Activated CD4-positive, alpha-beta memory T cell treated with anti-CD3 and anti-CD28 coated beads, Interleukin-2, amount 10 ng/mL, durations not matched to agents 7 days and 5 days (primary cell): ENCODE measurements around the gene RSAD2. TPM values are rescaled to one million over a fixed set of nuclear protein-coding genes. Genes with fewer than 3 reads are reported as not detected.

Source experiments
- CTCF ChIA-PET: fragments of 350-600 bp; sonication (Branson Sonifier 250); formaldehyde crosslinking; loops from one replicate; lab custom pipeline; 2021; ENCODE audit warnings: antibody characterized with exemption, inconsistent platforms; lab: Charles Lee
- POLR2A ChIA-PET: fragments of 350-600 bp; sonication (Branson Sonifier 250); formaldehyde crosslinking; loops from one replicate; lab custom pipeline; 2021; ENCODE audit warnings: antibody characterized with exemption; lab: Charles Lee
- DNase-seq: peaks from one replicate; pipeline ENCODE4 v3.0.0-alpha.2; 2020
- H3K27ac Mint-ChIP-seq: one replicate; pipeline ENCODE4 v1.8.0; 2021; ENCODE audit warnings: mild to moderate bottlenecking, mixed read lengths
- H3K27me3 Mint-ChIP-seq: one replicate; pipeline ENCODE4 v1.8.0; 2021; ENCODE audit warnings: mixed read lengths
- H3K36me3 Mint-ChIP-seq: one replicate; pipeline ENCODE4 v1.8.0; 2021; ENCODE audit warnings: low read depth, mixed read lengths
- H3K4me1 Mint-ChIP-seq: one replicate; pipeline ENCODE4 v1.8.0; 2021; ENCODE audit warnings: mixed read lengths
- H3K4me3 Mint-ChIP-seq: one replicate; pipeline ENCODE4 v1.8.0; 2021; ENCODE audit warnings: mild to moderate bottlenecking, mixed read lengths
- H3K9me3 Mint-ChIP-seq: one replicate; pipeline ENCODE4 v1.8.0; 2021; ENCODE audit warnings: mixed read lengths
- total RNA-seq, 2 experiments: library from RNA; stranded (reverse); gene quantifications; one replicate each; pipeline ENCODE4 v1.2.3, GENCODE V29; 2021

RSAD2 gene
- total RNA-seq, 2 experiments from 2014 or later = 119 to 120 TPM

DNA sequence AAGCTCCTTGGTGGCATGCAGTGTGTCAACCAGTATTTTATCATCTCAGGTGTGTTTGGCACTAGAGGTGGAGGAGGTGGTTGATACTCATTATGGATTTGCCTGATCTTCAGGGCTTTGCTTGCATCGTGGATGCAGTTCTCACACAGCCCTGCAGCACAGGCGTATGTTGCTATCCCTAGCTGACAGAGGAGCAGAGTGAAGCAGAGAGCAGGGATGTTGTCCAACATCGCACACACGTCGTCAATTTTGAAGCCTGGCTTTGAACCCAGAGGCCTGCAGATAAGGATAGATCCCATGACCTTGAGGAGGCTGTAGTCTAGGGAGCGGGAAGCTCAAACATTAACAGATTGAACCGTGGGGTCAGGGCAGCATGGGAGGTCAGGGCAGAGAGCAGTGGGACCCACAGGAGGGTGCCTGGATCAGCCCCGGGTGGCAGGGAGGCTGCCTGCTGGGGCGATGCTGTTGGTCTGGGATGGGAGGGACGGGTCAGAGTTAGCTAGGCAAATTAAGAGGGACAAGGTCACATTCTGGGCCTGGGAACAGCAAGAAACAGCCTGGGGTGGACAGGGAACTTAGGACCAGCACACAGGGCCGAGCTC is 43.8 kb downstream of the RSAD2 start:
- H3K27me3 Mint-ChIP-seq = peaks cover 10% of the 10 kb centered on the region
- peaks cover 19% of the 10 kb centered on the region for H3K4me1 Mint-ChIP-seq
- H3K36me3 Mint-ChIP-seq = peaks cover 21% of the 10 kb centered on the region
- H3K4me3 Mint-ChIP-seq = no peak overlapping the region
- no peak overlapping the region for H3K27ac Mint-ChIP-seq
- DNase-seq = no peak
- ChIA-PET CTCF (interaction anchor here (1.0 to 1.3 kb wide), 2 partner anchors 24 to 123 kb away, joined by 4 read pairs; no protein-coding TSS in a partner anchor), POLR2A (interaction anchor here (0.7 to 1.0 kb wide), 2 partner anchors 8 to 12 kb away, joined by 3 read pairs; no protein-coding TSS in a partner anchor)
- no peaks in the 10 kb centered on the region for H3K9me3 Mint-ChIP-seq

DNA sequence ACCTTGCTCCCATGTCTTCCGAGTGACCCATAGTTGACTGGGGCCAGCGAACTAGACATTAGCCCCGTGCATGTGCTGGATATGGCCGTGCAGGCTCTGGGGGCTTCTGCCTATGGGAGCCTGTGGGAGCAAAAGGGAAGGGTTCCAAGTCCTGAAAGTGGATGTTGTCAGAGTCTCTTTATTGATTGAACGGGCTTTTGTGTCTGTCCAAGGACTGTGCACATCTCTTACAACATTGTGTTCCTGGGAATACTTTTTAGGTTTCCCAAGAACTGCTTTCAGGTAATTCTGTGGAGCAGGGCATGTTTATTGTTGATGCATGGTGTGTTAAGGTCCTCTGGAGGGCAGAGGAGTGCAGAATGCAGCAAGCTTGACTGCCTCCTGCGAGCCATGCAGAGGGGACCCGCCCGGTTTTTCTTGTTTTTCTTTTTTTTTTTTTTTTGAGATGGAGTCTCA is 44.7 kb downstream of the RSAD2 start:
- Mint-ChIP-seq H3K27ac (no peak overlapping the region), H3K9me3 (peaks cover 5% of the 10 kb centered on the region), H3K4me3 (no peak overlapping the region), H3K4me1 (peaks cover 15% of the 10 kb centered on the region), H3K27me3 (peaks cover 8% of the 10 kb centered on the region), H3K36me3 (peaks cover 28% of the 10 kb centered on the region)
- POLR2A ChIA-PET = no interaction called here
- DNase-seq = no peak
- CTCF ChIA-PET = interaction anchor here (0.9 to 1.3 kb wide), 3 partner anchors 16 to 25 kb away, joined by 3 to 4 read pairs (median 3); no protein-coding TSS in a partner anchor

DNA sequence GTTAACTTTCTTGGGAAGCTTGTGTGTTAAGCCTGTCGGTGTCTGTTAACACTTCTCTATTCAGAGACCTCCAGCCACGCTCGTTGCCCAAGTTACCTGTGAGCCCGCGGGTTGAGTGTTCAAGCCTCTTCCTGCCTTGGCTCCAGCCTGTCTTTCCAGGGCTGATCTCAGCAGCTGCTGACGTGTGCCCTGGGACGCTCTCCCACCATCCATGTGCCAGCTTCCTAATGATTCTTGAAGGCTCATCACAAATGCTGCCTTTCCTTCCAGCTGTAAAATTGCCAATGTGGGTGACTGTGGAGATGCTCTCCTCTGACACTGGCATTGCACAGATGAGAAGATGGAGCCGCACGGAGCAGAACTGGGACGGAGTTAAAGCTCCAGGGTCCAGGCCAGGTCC is 45.7 kb downstream of the RSAD2 start:
- H3K4me3 Mint-ChIP-seq = no peak overlapping the region
- H3K27me3 Mint-ChIP-seq = peaks cover 8% of the 10 kb centered on the region
- peaks cover 15% of the 10 kb centered on the region for H3K4me1 Mint-ChIP-seq
- DNase-seq = no peak
- ChIA-PET CTCF (interaction anchor here (0.9 kb wide), 1 partner anchor 26 kb away, joined by 3 read pairs; no protein-coding TSS in a partner anchor), POLR2A (no interaction called here)
- H3K27ac Mint-ChIP-seq = no peak overlapping the region
- peaks cover 36% of the 10 kb centered on the region for H3K36me3 Mint-ChIP-seq
- peaks cover 7% of the 10 kb centered on the region for H3K9me3 Mint-ChIP-seq

DNA sequence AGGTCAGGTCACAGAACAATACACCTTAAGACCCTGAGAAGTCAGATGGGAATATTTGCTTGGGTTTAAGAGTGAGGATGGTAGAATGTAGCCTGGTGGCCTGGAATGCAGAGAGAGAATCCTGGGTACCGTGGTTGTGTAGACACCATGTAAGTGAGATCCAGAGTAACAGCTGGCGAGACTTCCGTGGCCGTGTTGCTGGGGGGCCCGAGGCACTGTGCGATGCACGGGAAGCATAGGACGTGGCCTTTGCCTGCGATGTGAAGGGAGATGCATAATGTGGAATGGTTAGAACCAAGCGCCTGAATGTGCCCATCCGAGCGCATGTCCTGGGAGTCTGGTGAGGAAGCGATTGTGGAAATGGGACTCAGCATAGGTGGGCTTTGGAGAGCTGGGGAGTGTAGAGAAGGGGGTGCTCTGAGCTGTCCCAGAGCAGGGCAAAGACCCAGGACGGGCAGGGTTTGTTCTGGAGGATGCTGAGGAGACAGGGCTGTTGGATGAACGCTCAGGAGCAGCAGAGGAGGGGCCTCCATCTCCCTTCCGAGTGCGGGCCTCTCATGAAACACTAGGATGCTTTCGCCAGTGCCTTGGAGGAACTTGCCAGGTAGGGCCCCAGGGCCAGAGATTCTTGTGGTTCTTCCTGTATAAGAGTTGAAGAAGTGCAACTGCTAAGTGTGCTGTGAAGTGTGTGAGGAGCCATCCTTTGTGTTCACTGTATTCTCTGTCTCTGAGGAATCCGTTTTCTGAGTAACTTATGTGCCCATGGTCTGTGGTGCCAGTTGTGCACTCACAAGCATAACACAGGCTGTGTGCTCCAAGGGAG is 46.7 kb downstream of the RSAD2 start:
- ChIA-PET POLR2A (no interaction called here), CTCF (no interaction called here)
- peaks cover 34% of the 10 kb centered on the region for H3K36me3 Mint-ChIP-seq
- peaks cover 17% of the 10 kb centered on the region for H3K4me1 Mint-ChIP-seq
- H3K27me3 Mint-ChIP-seq = peaks cover 2% of the 10 kb centered on the region
- H3K27ac Mint-ChIP-seq = no peak overlapping the region
- peaks cover 12% of the 10 kb centered on the region for H3K9me3 Mint-ChIP-seq
- H3K4me3 Mint-ChIP-seq = no peak overlapping the region
- no peak for DNase-seq

DNA sequence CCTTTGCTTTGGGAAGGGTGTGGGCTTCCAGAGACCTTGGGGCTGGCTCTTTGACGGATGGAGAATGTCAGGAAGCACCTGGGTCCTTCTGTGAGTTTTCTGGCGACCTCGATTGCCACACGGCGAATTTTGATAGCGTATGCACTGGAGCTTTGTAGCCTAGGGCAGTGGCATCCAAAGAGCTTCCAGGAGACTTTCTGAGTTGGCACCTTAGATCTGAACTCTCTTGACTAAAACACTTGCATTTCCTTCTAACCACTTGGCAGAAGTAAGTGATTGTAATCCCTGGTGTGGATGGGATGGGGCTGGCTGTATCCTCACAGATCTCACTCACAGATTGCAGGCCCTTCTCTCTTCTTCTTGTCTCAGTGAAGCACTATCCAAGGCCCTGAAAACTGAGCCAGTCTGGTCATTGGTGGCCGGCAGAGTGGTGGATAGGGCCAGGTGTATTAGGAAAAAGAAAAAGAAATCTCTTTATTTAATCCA is 47.4 kb downstream of the RSAD2 start:
- Mint-ChIP-seq H3K4me1 (peaks cover 15% of the 10 kb centered on the region), H3K9me3 (peaks cover 12% of the 10 kb centered on the region), H3K27ac (no peak overlapping the region), H3K4me3 (no peak overlapping the region), H3K27me3 (no peaks in the 10 kb centered on the region), H3K36me3 (peaks cover 32% of the 10 kb centered on the region)
- DNase-seq = no peak
- ChIA-PET CTCF (no interaction called here), POLR2A (no interaction called here)

DNA sequence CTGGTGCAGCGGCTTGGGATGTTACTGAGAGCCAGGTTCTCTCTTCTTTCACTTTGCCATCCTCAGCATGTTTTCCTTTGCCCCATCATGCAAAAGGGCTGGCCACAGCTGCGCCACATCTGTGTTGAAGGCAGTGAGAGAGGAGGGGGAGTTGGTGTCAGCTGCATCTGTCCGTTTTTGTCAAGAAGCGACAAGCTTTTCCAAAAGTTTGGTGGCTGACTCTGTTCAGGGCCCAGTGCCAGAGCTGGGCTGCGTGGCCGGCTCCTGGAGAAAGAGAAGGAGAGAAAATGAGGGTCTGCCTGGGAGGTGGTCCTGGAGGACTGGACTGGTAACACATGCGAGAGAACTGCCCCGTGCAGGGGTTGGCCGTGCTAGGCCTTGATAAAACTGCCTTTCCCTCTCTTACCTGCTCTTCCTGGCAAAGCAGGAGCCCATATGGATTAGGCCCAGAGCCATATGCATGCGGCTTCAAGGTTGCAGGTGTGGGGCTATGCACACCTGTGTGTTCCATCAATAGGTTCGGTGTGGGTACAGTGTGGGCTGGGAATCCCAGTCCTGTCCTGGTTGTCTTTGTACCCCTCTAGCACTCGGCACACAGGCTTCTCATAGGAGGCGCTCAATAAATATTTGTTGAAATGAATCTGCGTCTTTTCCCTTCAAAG is 48.6 kb downstream of the RSAD2 start:
- Mint-ChIP-seq H3K27me3 (no peaks in the 10 kb centered on the region), H3K9me3 (peaks cover 12% of the 10 kb centered on the region), H3K4me1 (peaks cover 15% of the 10 kb centered on the region), H3K4me3 (no peak overlapping the region), H3K27ac (no peak overlapping the region), H3K36me3 (peaks cover 32% of the 10 kb centered on the region)
- DNase-seq = no peak
- ChIA-PET CTCF (no interaction called here), POLR2A (no interaction called here)

DNA sequence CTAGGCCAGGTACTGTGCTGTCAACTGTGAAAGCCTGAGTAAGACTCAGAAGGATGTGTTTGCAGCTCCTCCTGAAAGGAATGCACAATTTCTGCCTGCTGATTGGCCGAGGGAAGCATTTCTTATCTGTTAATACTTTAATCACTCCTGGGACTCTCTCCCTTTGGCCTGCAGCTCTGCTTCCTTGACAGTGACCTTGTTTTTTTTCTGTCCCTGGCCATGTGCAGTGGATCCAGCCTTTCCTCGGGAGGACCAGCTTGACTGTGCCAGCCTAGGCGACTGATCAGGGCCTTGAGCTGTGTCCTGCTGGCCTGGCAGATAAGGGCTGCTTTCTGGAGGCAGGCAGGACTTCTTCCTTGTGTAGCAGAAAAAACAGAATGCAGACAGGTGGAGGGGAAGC is 49.6 kb downstream of the RSAD2 start:
- Mint-ChIP-seq H3K9me3 (peaks cover 12% of the 10 kb centered on the region), H3K27ac (no peak overlapping the region), H3K27me3 (no peaks in the 10 kb centered on the region), H3K4me3 (no peak overlapping the region), H3K4me1 (peaks cover 12% of the 10 kb centered on the region), H3K36me3 (peaks cover 36% of the 10 kb centered on the region)
- DNase-seq = no peak
- POLR2A ChIA-PET = interaction anchor here (0.7 kb wide), 1 partner anchor 30 kb away, joined by 3 read pairs; no protein-coding TSS in a partner anchor
- CTCF ChIA-PET = no interaction called here

DNA sequence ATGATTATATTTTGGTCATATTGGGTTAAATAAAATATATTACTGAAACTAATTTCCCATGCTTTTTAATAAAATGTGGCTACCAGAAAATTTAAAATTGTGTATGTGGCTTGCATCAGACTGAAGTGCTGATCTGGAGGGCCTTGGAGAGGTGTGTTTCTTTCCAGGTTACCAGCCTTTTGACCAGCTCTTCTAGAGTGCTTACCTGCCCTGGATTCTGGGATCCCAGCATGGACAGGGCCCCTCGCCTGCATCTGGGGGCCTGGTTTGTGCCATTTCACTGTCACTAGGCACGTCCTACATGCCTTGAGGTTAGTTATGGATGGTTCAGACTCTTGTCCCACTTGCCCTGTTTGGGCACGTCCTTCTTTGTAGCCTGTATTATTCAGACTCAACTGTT is 50.2 kb downstream of the RSAD2 start:
- Mint-ChIP-seq H3K36me3 (peaks cover 36% of the 10 kb centered on the region), H3K9me3 (peaks cover 12% of the 10 kb centered on the region), H3K4me1 (peaks cover 12% of the 10 kb centered on the region), H3K27ac (no peak overlapping the region), H3K4me3 (no peak overlapping the region), H3K27me3 (no peaks in the 10 kb centered on the region)
- no peak for DNase-seq
- ChIA-PET CTCF (no interaction called here), POLR2A (interaction anchor here (0.7 to 1.2 kb wide), 2 partner anchors 10 to 31 kb away, joined by 3 read pairs; no protein-coding TSS in a partner anchor)

DNA sequence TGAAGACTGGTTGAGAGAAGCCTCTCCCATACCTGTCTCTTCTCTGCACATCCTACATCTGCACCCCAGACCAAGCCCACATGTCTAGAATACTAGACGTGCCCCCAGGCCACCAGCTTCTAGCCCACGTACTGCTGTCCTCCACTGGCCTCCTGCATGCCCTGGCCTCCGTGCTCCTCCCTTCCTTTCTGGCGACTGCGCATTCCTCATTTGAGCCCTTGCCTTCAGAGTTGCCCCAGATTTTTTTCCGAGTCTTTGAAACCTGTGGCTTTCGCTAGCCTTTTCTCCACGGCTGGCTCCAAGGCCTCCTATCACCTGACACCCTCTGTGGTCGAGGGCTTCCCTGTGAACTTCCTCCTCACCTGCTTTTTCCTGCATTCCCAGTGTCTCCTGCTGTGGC is 50.9 kb downstream of the RSAD2 start:
- ChIA-PET POLR2A (interaction anchor here (1.2 kb wide), 1 partner anchor 11 kb away, joined by 3 read pairs; no protein-coding TSS in a partner anchor), CTCF (interaction anchor here (1.6 kb wide), 1 partner anchor 10 kb away, joined by 3 read pairs; no protein-coding TSS in a partner anchor)
- H3K4me3 Mint-ChIP-seq = no peak overlapping the region
- H3K27ac Mint-ChIP-seq = no peak overlapping the region
- H3K4me1 Mint-ChIP-seq = peaks cover 12% of the 10 kb centered on the region
- H3K36me3 Mint-ChIP-seq = peaks cover 39% of the 10 kb centered on the region
- no peaks in the 10 kb centered on the region for H3K27me3 Mint-ChIP-seq
- no peak for DNase-seq
- peaks cover 12% of the 10 kb centered on the region for H3K9me3 Mint-ChIP-seq

DNA sequence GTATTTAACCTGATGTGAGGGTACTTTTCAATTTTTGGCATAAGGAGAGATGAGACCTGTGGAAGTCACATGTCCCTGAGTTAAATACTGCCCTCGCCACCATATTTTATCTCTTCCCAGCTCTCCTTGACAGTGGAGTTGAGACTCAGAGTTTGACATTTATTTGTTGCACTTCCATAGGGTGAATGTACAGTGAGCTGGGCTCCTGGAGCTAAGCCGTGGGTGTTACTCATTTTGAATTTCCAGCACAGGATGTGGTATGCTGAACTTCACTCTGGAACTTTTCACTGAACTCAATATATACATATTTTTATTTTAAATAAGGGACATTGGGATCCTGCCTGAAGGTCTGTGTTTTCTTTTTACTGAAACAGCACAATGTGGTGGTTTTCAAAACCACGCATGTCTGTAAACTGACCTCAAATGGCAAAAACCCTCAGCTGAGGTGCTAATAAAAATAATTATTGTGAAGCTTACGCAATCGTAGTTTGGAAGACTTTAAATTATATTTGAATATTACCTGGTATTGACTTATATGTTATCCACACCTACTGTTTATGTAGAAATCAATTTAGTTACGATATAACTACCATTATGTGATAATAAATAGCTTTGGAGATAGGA is 51.7 kb downstream of the RSAD2 start:
- POLR2A ChIA-PET = interaction anchor here (1.1 to 1.2 kb wide), 2 partner anchors 8 to 11 kb away, joined by 3 read pairs; no protein-coding TSS in a partner anchor
- H3K9me3 Mint-ChIP-seq = peaks cover 12% of the 10 kb centered on the region
- H3K36me3 Mint-ChIP-seq = peaks cover 39% of the 10 kb centered on the region
- H3K27me3 Mint-ChIP-seq = no peaks in the 10 kb centered on the region
- H3K27ac Mint-ChIP-seq = no peak overlapping the region
- peaks cover 9% of the 10 kb centered on the region for H3K4me1 Mint-ChIP-seq
- DNase-seq = no peak
- CTCF ChIA-PET = interaction anchor here (0.7 to 1.6 kb wide), 2 partner anchors 11 to 13 kb away, joined by 3 read pairs; no protein-coding TSS in a partner anchor
- H3K4me3 Mint-ChIP-seq = no peak overlapping the region

DNA sequence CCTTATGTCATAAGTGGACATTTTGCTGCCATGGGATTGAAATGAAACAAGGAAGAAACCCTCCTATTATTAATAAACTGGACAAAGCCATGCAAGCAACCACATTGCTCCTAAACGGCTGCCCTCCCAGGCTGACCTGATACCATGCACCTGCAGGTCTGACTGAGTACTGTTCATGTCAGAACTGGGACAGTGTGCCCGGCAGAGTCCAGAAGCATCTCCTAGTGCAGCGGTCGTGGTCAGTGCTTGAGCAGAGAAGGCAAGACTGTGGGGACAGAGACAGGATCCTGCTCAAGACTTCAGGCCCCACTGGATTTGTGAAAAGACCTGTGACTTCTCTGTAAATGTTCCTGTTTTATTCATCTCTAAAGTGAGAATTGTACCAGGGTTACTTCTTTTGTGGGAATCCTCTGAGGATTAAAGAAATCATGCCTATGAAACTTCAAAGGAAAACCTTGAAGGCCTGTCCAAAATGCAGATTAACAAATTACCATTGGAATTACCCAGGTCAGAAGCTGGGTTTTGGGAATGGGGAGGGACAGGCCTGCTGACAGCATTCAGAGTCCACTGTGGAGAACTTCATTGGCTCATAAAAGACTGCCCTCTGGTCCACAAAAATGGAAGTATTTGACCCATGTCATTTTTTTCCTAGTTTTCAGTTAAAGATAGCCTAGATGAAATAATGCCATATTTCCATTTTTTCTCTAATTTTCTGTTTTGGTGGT is 53.5 kb downstream of the RSAD2 start:
- ChIA-PET POLR2A (no interaction called here), CTCF (no interaction called here)
- Mint-ChIP-seq H3K27ac (no peak overlapping the region), H3K4me3 (no peak overlapping the region), H3K9me3 (peaks cover 12% of the 10 kb centered on the region), H3K36me3 (peaks cover 34% of the 10 kb centered on the region), H3K27me3 (peaks cover 2% of the 10 kb centered on the region), H3K4me1 (peaks cover 13% of the 10 kb centered on the region)
- no peak for DNase-seq

DNA sequence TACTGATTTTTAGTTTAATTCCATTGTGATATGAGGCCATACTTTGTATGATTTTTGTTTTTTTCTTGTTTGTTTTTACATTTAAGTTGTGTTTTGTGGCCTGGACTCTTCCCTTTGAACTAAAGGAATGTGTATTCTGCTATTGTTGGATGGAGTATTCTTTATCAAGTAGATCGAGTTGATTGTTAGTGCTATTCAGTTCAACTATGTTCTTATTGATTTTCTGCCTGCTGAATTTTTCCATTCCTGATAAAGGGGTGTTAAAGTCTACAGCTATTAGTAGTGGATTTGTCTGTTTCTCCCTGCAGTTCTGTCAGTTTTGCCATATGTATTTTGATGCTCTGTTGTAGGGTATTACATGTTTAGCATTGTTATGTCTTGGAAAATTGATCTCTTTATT is 54.2 kb downstream of the RSAD2 start:
- H3K36me3 Mint-ChIP-seq = peaks cover 27% of the 10 kb centered on the region
- peaks cover 2% of the 10 kb centered on the region for H3K27me3 Mint-ChIP-seq
- H3K9me3 Mint-ChIP-seq = peaks cover 10% of the 10 kb centered on the region
- H3K4me3 Mint-ChIP-seq = no peak overlapping the region
- DNase-seq = no peak
- H3K27ac Mint-ChIP-seq = no peak overlapping the region
- peaks cover 13% of the 10 kb centered on the region for H3K4me1 Mint-ChIP-seq
- CTCF ChIA-PET = interaction anchor here (0.8 kb wide), 1 partner anchor 15 kb away, joined by 4 read pairs; no protein-coding TSS in a partner anchor
- POLR2A ChIA-PET = no interaction called here
